ENCODE data around the gene SEMA4D. TPM values are rescaled to one million over a fixed set of nuclear protein-coding genes. Genes with fewer than 3 reads are reported as not detected.

SEMA4D gene
- total RNA-seq, 1 experiment from 2014 or later, result 48.4 TPM

DNA sequence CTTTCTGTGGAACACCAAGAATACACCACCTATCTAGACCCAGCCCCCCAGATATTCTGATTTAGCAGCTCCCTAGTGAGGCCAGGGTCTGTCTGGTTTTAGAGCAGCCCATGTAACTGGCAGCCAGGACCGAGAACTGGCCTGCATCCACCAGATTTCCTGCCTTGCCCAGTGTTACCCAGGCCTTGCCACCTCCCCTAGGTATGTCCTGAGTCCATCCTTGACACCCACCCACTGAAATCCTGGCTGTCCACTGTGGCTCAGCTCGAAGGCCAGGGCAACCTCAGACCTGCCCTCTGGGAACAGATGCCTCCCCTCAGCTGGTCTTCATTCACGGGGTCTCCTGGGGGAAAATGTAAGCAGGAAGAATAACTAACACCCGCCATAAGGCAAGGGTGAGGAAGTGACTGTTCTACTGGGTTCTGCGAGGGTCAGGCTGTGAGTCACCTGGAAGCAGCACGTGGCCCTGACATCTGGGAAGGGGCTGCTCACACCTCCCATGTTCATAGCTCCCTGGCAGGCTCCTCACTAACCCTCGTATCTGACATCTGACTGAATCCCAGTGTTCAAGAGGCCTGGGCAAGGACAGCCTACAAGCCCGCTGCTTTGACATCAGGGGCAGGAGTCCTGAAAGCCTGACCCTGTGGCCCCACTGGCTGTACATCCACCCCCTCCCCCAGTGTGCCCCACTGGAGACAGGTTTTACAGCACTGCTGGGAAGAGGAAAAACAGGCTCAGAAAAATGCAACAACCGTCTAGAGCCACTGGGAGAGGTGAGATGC is 72.7 kb downstream of the SEMA4D start:
- intact Hi-C loops (cut with micrococcal nuclease; ENCODE audit: unreplicated experiment), result no loop called here
- no peak for TF ChIP-seq CTCF (conservative IDR thresholded peaks at IDR 0.05)
- TF ChIP-seq EZH2 (IDR thresholded peaks at IDR 0.05; ENCODE audit: low read depth), result no peak
- Histone ChIP-seq H3F3A (ENCODE audit: insufficient read depth, low read depth) (peaks cover 3% of the 10 kb centered on the region; the same call in 1 of the 2 replicates), H3K4me3 (no peak overlapping the region), H2AFZ (no peak overlapping the region), H3K27me3 (ENCODE audit: insufficient read depth, low read depth) (no peaks in the 10 kb centered on the region), H4K20me1 (ENCODE audit: insufficient read depth) (no peaks in the 10 kb centered on the region), H3K4me2 (no peak overlapping the region), H3K9me2 (ENCODE audit: insufficient read depth) (no peaks in the 10 kb centered on the region), H3K27ac (no peak overlapping the region), H3K4me1 (replicated peaks; ENCODE audit: insufficient read depth) (no peaks in the 10 kb centered on the region), H3K9me3 (ENCODE audit: insufficient read depth, low read depth) (no peaks in the 10 kb centered on the region), H3K36me3 (ENCODE audit: low read depth) (no peaks in the 10 kb centered on the region), H3K79me2 (ENCODE audit: low read depth) (no peaks in the 10 kb centered on the region)
- POLR2A ChIA-PET (ENCODE audit: unreplicated experiment), result no interaction called here
- CTCF ChIA-PET, result no interaction called here
- no TSS peak for BruUV-seq (replicated peaks)
- DNase-seq, result no peak

DNA sequence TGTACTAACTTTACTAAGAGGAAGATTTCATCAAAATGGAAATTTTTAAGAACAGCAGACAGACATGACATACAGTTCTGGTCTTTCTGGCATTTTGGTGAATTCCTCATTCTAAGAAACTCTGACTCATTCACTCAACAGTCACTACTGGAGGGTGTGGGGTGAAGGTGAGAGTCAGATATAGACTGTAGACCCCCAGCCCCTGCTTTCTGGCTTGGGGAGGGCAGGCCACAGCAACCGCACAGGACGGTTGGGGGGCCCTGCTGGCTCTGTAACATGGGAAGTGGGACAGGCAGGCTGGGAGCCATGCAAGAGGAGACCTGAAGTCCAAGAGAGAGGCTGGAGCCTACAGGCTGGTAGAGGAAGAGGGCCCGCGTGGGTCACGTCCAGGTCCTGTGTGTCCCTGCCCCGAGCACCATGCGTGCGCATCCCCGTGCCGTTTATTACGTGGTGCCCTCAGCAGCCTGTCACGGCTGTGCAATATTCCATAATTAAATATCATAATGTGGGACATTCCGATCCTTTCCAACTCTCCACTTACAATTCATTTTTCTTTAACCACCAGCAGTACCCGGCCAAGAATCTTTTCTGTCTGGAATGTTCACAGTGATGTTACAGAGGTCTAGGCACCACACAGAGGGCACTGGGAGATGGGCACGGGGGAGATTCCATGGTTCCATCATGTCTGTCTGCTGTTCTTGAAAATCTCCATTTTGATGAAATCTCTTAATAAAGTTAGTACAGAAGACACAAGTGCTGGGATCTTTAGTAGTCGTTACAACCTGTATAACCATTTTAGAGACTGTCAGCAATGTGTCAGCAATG is 75.5 kb downstream of the SEMA4D start:
- no peak for DNase-seq
- H3K4me3 ChIP-seq, result no peak overlapping the region
- no peaks in the 10 kb centered on the region for H3K27me3 ChIP-seq (ENCODE audit: insufficient read depth, low read depth)
- no peaks in the 10 kb centered on the region for H3K4me1 ChIP-seq (replicated peaks; ENCODE audit: insufficient read depth)
- TF ChIP-seq CTCF (conservative IDR thresholded peaks at IDR 0.05), result no peak
- TF ChIP-seq EZH2 (IDR thresholded peaks at IDR 0.05; ENCODE audit: low read depth), result no peak
- peaks cover 3% of the 10 kb centered on the region; the same call in 1 of the 2 replicates for H3F3A ChIP-seq (ENCODE audit: insufficient read depth, low read depth)
- no peaks in the 10 kb centered on the region for H3K36me3 ChIP-seq (ENCODE audit: low read depth)
- POLR2A ChIA-PET (ENCODE audit: unreplicated experiment), result interaction anchor here (0.6 kb wide), 1 partner anchor 13 kb away, joined by 12 read pairs; no protein-coding TSS in a partner anchor
- CTCF ChIA-PET, result no interaction called here
- H4K20me1 ChIP-seq (ENCODE audit: insufficient read depth), result no peaks in the 10 kb centered on the region
- no TSS peak for BruUV-seq (replicated peaks)
- no peak overlapping the region for H2AFZ ChIP-seq
- no peaks in the 10 kb centered on the region for H3K9me2 ChIP-seq (ENCODE audit: insufficient read depth)
- H3K27ac ChIP-seq, result no peak overlapping the region
- H3K79me2 ChIP-seq (ENCODE audit: low read depth), result no peaks in the 10 kb centered on the region
- intact Hi-C loops (cut with micrococcal nuclease; ENCODE audit: unreplicated experiment), result no loop called here
- no peaks in the 10 kb centered on the region for H3K9me3 ChIP-seq (ENCODE audit: insufficient read depth, low read depth)
- H3K4me2 ChIP-seq, result no peak overlapping the region

DNA sequence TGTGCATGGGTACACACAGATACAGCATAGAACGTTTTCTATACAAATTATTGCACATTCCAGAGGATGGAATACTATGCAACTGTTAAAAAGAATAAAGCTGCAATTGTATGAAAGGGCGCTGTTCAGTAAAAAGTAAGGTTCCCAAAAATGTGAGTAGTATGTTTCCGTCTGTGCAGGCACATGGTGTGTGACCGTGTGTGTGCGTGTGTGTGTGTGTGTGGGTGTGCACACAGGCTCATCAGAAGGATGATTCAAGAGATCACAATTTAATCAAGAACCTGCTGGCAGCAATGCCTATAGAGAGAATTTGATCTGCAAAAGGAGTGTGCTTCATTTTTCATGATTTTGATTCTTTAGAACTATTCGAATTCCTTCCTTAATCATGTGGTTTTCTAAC is 76.3 kb downstream of the SEMA4D start:
- Histone ChIP-seq H3K9me3 (ENCODE audit: insufficient read depth, low read depth) (no peaks in the 10 kb centered on the region), H3K27ac (no peak overlapping the region), H3K27me3 (ENCODE audit: insufficient read depth, low read depth) (no peaks in the 10 kb centered on the region), H3K36me3 (ENCODE audit: low read depth) (no peaks in the 10 kb centered on the region), H3K4me2 (no peak overlapping the region), H3K79me2 (ENCODE audit: low read depth) (no peaks in the 10 kb centered on the region), H3K9me2 (ENCODE audit: insufficient read depth) (no peaks in the 10 kb centered on the region), H3F3A (ENCODE audit: insufficient read depth, low read depth) (peaks cover 3% of the 10 kb centered on the region; the same call in 1 of the 2 replicates), H3K4me3 (no peak overlapping the region), H3K4me1 (replicated peaks; ENCODE audit: insufficient read depth) (no peaks in the 10 kb centered on the region), H4K20me1 (ENCODE audit: insufficient read depth) (no peaks in the 10 kb centered on the region), H2AFZ (no peak overlapping the region)
- ChIA-PET CTCF (no interaction called here), POLR2A (ENCODE audit: unreplicated experiment) (no interaction called here)
- BruUV-seq (replicated peaks), result no TSS peak
- intact Hi-C loops (cut with micrococcal nuclease; ENCODE audit: unreplicated experiment), result no loop called here
- TF ChIP-seq EZH2 (IDR thresholded peaks at IDR 0.05; ENCODE audit: low read depth) (no peak), CTCF (conservative IDR thresholded peaks at IDR 0.05) (no peak)
- no peak for DNase-seq

Measured in PC-9 (cell line).